Activated CD4-positive, alpha-beta T cell treated with anti-CD3 and anti-CD28 coated beads, Interleukin-2, amount 50 U/mL, for 4 hours (primary cell): ENCODE measurements around the gene ATP1A2.

Experiments used
- DNase-seq, 2 experiments: peaks; one replicate each; pipeline ENCODE4 v3.0.0-alpha.2; 2020

ATP1A2 gene

GRCh38 chr1:160154790-160155189 lies 39.2 kb downstream of the ATP1A2 start:
- no peak for DNase-seq

DNA sequence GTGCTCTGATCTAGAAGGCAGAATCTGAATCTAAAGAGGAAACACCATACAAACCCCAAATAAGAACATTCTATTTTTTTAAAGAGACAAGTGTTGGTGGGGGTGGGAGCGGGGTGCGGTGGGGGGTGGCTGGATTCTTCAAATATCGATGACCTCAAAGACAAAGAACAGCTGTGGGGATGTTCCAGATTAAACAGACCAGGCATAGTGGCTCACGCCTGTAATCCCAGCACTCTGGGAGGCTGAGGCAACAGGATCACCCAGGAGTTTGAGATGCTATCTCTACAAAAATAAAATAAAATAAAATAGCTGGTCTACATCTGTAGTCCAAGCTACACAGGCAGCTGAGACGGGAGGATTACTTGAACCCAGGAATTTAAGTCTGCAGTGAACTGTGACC lies 40.8 kb downstream of the ATP1A2 start:
- no peak for DNase-seq

DNA sequence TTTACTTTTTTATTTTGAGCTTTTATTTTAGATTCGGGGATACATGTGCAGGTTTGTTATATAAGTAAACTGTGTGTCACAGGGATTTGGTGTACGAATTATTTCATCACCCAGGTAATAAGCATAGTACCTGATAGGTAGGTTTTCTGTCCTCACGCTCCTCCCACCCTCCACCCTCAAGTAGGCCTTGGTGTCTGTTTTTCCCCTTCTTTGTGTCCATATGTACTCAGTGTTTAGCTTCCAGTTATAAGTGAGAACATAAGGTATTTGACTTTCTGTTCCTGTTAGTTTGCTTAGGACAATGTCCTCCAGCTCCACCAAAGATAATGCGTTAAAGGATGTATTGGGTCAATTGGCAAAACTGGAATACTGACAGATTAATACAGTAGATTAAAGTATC lies 41.6 kb downstream of the ATP1A2 start:
- DNase-seq = no peak

- DNase-seq = no peak
Measured at GRCh38 chr1:160158031-160158430, 42.5 kb downstream of the ATP1A2 start.

DNA sequence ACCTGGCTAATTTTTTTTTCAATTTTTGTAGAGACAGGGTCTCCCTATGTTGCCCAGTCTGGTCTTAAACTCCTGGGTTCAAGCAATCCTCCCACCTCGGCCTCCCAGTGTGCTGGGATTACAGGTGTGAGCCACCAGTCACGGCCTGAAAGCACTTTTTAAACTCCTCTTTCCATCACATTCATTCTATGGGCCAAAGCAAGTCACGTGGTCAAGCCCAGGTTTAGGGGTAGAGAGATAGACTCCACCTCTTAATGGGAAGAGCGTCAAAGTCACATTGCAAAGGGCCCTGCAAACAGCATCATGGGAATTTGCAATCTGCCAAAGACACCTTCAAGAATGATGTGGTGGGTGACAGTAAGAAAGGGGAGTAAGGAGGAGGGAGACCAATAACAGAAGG lies 43.0 kb downstream of the ATP1A2 start:
- no peak for DNase-seq

- DNase-seq = no peak
Measured at GRCh38 chr1:160159846-160160245, 44.3 kb downstream of the ATP1A2 start.

- no peak for DNase-seq
Measured at GRCh38 chr1:160161965-160162705, 46.6 kb downstream of the ATP1A2 start.

DNA sequence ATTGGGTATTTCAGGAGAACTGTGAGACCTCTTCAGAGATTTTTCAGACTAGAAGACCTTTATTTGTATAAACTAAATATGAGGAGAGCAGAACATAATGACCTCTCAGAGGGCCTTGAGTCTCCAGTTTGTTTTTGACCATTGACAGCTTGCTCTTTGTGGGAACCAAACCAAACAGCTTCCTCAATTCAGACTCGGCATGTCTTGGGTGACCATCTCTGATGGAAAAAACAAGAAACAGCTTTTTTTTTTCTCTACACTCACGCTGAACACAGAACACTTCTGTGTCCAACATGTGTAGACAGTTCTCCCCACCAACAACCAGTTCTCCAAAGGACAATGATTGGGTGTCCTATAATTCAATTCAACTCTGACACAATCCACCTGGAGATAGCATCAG lies 47.4 kb downstream of the ATP1A2 start:
- no peak for DNase-seq

- no peak for DNase-seq
Measured at GRCh38 chr1:160163615-160164014, 48.1 kb downstream of the ATP1A2 start.

DNA sequence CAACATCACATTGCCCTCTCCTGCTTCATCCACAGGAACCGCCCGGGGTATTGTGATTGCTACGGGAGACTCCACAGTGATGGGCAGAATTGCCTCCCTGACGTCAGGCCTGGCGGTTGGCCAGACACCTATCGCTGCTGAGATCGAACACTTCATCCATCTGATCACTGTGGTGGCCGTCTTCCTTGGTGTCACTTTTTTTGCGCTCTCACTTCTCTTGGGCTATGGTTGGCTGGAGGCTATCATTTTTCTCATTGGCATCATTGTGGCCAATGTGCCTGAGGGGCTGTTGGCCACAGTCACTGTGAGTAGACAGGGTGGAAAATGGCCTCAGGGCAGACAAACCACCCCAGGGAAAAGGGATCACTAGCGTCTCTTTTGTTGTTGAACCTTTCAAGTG lies 48.6 kb downstream of the ATP1A2 start:
- no peak for DNase-seq

GRCh38 chr1:160166166-160166868 lies 50.8 kb downstream of the ATP1A2 start:
- no peak for DNase-seq

DNA sequence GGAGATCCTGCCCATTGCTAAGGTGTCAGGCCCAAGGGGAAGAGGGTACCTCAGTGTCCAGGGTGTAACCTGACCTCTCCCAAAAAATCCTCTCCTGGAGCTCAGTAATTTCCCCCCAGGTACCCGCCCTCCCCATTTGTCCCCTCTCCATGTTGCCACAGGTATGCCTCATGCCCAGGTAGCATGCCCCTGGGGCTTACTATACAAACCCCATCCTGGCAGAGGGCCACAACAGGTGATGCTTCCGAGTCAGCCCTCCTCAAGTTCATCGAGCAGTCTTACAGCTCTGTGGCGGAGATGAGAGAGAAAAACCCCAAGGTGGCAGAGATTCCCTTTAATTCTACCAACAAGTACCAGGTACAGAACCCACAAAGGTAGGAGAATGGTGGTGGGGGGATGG lies 51.5 kb downstream of the ATP1A2 start:
- DNase-seq = no peak

DNA sequence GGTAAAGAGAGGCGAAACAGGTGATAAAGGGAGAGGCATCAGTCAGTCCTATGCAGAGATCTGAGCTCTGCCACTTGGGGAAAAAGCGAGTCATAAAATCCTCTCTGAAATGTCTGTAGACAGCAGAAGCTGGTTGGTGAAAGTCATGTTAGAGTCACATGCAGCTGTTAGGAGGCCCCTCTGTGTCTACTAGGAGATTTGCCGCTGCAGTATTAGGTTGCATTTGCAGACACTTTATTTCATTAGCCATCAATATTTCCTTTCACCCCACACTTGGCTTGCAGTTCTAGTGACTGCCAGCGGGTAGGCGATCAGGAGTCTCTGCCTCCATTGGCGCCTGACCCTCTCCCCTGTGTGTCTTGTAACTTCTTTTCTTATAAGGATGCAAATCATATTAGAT lies 52.0 kb downstream of the ATP1A2 start:
- DNase-seq = no peak

- DNase-seq = no peak
Measured at GRCh38 chr1:160168016-160168415, 52.5 kb downstream of the ATP1A2 start.

- no peak for DNase-seq
Measured at GRCh38 chr1:160168609-160169369, 53.2 kb downstream of the ATP1A2 start.

GRCh38 chr1:160169553-160170399 lies 54.2 kb downstream of the ATP1A2 start:
- no peak for DNase-seq

- DNase-seq = no peak
Measured at GRCh38 chr1:160171354-160171753, 55.8 kb downstream of the ATP1A2 start.

- no peak for DNase-seq
Measured at GRCh38 chr1:160171980-160172379, 56.4 kb downstream of the ATP1A2 start.

DNA sequence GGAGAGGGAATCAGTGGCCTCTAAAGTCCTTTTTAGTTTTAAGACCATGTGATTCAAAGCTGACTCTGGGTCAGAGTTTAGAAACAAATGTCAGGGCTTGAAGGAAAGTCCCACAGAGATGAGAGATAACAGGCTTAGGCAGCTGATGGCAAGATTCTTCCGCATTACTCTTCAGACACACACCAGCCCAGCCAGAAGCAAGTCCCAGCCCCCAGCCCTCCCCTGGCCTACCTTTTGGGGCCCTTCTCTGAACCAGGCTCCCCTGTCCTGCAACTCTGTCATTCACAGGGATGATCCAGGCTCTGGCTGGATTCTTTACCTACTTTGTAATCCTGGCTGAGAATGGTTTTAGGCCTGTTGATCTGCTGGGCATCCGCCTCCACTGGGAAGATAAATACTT lies 61.7 kb downstream of the ATP1A2 start:
- DNase-seq = no peak

GRCh38 chr1:160177667-160178066 lies 62.1 kb downstream of the ATP1A2 start:
- no peak for DNase-seq

DNA sequence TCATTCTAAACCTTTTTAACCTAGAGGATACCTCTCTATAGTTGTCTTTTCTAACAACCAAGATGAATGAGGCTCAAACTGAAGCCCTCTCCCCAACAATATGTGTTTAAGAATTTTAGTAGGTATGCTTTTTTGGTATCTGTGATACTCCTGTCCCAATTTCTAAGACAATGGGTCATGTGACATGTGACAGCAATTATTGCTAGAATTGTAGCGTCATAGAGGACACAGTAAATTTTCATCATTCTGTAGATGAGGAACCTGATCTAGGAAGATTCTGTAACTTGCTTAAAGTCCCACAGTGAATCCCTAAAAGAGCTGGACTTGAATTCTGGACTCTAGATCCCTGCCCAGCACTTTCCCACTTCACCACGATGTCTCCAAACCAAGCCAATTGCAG lies 63.2 kb downstream of the ATP1A2 start:
- DNase-seq = no peak

DNA sequence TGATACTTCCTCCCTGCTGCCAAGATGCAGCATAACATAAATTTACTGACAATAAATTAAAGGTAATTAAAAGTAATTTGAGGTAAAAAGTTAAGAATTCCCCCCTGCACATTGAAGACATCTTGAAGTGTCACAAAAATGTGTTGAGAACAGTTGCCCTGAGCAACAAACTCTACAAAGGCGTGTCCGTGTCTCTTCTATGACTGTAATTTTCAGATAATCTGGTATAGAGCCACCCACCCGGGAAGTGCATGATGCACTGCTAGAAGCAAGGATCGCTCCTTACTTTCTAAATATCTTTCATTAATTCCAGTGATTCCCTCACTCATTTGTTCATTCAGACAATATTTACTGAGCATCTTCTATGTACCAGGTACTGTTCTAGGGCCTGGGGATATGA lies 63.8 kb downstream of the ATP1A2 start:
- DNase-seq = no peak

- no peak for DNase-seq
Measured at GRCh38 chr1:160186246-160186645, 70.7 kb downstream of the ATP1A2 start.
